Psoas muscle (tissue), 8 donors: Measurements from ENCODE around the gene WDR35. TPM values are rescaled to one million over a fixed set of nuclear protein-coding genes. Genes with fewer than 3 reads are reported as not detected.

Experiments used
- ATAC-seq, 4 donors: fragments of 200-7000 bp; cut with Tn5 transposase; one replicate each; pipeline ENCODE4 v1.9.1; 2020; ENCODE audit warnings: moderate library complexity in 3 of 4, mild to moderate bottlenecking in 2 of 4
- DNase-seq, 2 donors: peaks; one replicate each; pipeline ENCODE4 v3.0.0-alpha.2; 2020
- H3K27ac ChIP-seq: fragments of 200-600 bp; one replicate; pipeline ENCODE4 v1.8.0; 2022
- H3K27me3 ChIP-seq, 3 donors: fragments of 200-600 bp in 1 of 3; one replicate each; pipeline versions ENCODE4 v1.6.1 to v1.8.0; 2013 to 2022; ENCODE audit warnings: low read length in 2 of 3, mild to moderate bottlenecking in 2 of 3, moderate library complexity in 1 of 3; ENCODE audit not compliant: insufficient read depth in 3 of 3
- H3K36me3 ChIP-seq, 2 donors: fragments of 200-600 bp in 1 of 2; one replicate each; pipeline versions ENCODE4 v1.6.1 to v1.8.0; 2013 to 2022; ENCODE audit warnings: low read depth in 1 of 2, mild to moderate bottlenecking in 1 of 2, moderate library complexity in 1 of 2; ENCODE audit not compliant: insufficient read depth in 1 of 2
- H3K4me1 ChIP-seq: fragments of 200-600 bp; one replicate; pipeline ENCODE4 v1.8.0; 2022
- H3K4me3 ChIP-seq: fragments of 200-600 bp; one replicate; pipeline ENCODE4 v1.8.0; 2022; ENCODE audit warnings: mild to moderate bottlenecking
- H3K9me3 ChIP-seq: fragments of 200-600 bp; one replicate; pipeline ENCODE4 v1.8.0; 2022
- WGBS, 3 donors: extraction: QIAGEN DNeasy Blood & Tissue Kit; methylation state at CpG; one replicate each; pipeline versions ENCODE4 v1.1.6 to v1.1.7; 2013; 5-methylcytosine and 5-hydroxymethylcytosine counted together
- intact Hi-C, 2 donors: fragments of 100-400 bp; cut with DNase I; formaldehyde crosslinking; loops; one replicate each; pipeline versions ENCODE4 v1.11.0 to v1.14.2; 2022
- polyA plus RNA-seq, 3 donors: library from polyadenylated mRNA; stranded (reverse); fragments of 200-250 nt; gene quantifications; one replicate each; pipeline ENCODE4 v1.2.3, GENCODE V29; 2013
- total RNA-seq, 4 donors: library from RNA; stranded (reverse); fragmentation: NEBNext Ultra II Directional in 2 of 4; extraction: Animal tissue kit (Norgen Biotek cat#: 25700) in 2 of 4; gene quantifications; one replicate each; pipeline versions ENCODE4 v1.2.1 to v1.2.4, GENCODE V29; 2021 to 2023
- TF ChIP-seq, protein P1 (sequence below): fragments of 200-600 bp; IDR thresholded peaks from one replicate; pipeline ENCODE4 v1.8.0; 2022; ENCODE audit warnings: antibody characterized with exemption
- donor health status: healthy with polysubstance abuse.
- donor health status: DM: no; HTN: no; CAD: no; lungs with moderate emphysema.
- donor health status: Bipolar disorder and iron deficiency.
- donor health status: healthy.
- donor health status: DM: yes; HTN: yes; CAD: no.
- donor health status: DM: no; HTN: no; CAD: no.
- donor health status: DM: no; HTN: no; CAD: no.
- donor health status: DM: yes; HTN: yes; CAD: no.

Gene WDR35
- total and polyA plus RNA-seq, 7 donors = 1.7 to 6.1 (median 3.4) TPM

DNA sequence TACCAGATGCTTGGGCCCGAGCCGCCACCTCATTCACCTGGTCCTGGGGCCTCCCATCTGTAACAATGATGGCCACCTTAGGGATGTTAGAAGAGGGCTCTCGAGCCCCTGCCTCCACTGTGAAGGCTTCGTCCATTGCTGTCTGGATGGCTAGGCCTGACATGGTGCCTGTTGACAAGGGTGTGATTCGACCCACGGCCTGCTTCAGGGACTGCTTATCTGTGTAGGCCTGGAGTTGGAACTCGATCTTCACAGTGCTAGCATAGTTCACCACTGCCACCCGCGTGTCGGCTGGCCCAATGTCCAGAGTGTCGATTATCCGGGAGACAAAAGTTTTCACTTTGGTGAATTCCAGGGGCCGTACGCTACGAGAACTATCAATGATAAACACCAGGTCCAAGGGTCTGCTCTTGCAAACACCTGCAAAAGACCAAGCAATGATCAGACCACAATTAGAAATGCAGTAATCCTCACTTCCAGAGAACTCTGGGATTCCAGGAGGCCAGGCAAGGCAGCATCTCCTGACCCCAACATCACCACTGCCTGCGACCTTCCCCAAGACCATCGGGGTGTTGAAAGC is 16.1 kb upstream of the WDR35 start:
- Histone ChIP-seq H3K27me3 (peaks cover 0 to 10% (median 3%) of the 10 kb centered on the region in 3 donors), H3K4me3 (no peak overlapping the region), H3K9me3 (no peaks in the 10 kb centered on the region), H3K4me1 (no peaks in the 10 kb centered on the region), H3K36me3 (no peaks in the 10 kb centered on the region), H3K27ac (no peak overlapping the region)
- no peak for ATAC-seq
- no peak for DNase-seq
- intact Hi-C loops = no loop called here
- 88 to 96% (median 92%) methylated on average over 17 of the region's 17 CpGs for WGBS, 3 donors
- TF ChIP-seq, protein P1, sequence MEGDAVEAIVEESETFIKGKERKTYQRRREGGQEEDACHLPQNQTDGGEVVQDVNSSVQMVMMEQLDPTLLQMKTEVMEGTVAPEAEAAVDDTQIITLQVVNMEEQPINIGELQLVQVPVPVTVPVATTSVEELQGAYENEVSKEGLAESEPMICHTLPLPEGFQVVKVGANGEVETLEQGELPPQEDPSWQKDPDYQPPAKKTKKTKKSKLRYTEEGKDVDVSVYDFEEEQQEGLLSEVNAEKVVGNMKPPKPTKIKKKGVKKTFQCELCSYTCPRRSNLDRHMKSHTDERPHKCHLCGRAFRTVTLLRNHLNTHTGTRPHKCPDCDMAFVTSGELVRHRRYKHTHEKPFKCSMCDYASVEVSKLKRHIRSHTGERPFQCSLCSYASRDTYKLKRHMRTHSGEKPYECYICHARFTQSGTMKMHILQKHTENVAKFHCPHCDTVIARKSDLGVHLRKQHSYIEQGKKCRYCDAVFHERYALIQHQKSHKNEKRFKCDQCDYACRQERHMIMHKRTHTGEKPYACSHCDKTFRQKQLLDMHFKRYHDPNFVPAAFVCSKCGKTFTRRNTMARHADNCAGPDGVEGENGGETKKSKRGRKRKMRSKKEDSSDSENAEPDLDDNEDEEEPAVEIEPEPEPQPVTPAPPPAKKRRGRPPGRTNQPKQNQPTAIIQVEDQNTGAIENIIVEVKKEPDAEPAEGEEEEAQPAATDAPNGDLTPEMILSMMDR = no peak

DNA sequence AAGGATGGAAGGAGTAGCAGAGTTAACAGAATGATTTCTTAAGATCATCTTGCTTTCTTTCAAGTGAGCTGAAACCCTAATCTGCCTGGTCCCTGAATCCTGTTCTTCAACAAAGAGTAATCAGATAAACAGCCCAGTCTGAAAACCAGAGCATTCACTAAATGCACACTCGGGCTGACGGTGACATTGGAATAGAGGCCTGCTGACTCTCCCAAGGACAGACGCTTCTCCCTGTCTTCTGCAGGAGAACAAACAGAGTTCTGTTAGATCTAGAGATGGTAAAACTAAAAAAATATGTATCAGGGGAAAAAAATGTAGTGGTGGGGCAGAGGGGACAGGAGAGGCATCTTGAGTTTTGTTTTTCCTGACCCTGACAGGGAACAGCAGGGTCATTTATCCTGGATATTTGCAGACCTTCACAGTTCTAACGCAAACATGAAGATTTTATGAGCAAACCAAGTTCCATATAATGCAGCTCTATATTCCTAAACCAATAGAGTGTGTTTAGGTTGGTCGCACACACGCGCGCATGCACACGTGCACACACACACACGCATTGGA is 15.2 kb upstream of the WDR35 start:
- intact Hi-C loops = no loop called here
- no peaks in the 10 kb centered on the region for H3K9me3 ChIP-seq
- H3K4me3 ChIP-seq = no peak overlapping the region
- whole genome bisulfite sequencing, 3 donors = 86 to 95% (median 95%) methylated on average over 10 of the region's 10 CpGs
- no peak for DNase-seq
- no peaks in the 10 kb centered on the region for H3K36me3 ChIP-seq
- ATAC-seq = no peak
- H3K27ac ChIP-seq = no peak overlapping the region
- H3K27me3 ChIP-seq = peaks cover 0 to 10% (median 0%) of the 10 kb centered on the region in 3 donors
- TF ChIP-seq, protein P1 = no peak
- H3K4me1 ChIP-seq = no peaks in the 10 kb centered on the region

DNA sequence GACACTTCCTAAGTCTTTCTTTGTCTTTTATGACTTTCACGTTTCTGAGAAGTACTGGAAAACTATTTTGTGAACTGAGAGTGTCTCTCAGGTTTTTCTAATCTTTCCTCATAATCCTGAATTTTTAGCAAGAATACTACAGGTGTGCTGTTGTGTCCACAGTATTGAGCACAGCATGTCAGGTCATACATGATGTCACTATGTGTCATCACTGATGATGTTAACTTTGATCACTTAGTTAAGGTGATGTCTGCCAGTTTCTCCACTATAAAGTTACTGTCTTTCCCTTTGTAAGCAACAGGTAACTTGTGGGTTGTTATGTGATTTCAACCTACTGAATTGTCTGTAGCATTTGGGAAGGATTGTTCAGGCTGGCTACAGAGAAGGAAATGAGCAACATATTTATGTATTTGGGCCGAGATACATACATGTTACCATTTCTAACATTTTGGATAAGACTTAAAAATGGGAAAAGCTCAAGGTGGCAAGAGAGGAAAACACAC is 11.5 kb upstream of the WDR35 start:
- H3K27me3 ChIP-seq = no peaks in the 10 kb centered on the region
- intact Hi-C loops = no loop called here
- DNase-seq = no peak
- H3K27ac ChIP-seq = no peak overlapping the region
- H3K9me3 ChIP-seq = no peaks in the 10 kb centered on the region
- WGBS, 3 donors = 57 to 77% (median 68%) methylated on average over 2 of the region's 2 CpGs
- TF ChIP-seq, protein P1 = no peak
- H3K4me1 ChIP-seq = no peaks in the 10 kb centered on the region
- no peak overlapping the region for H3K4me3 ChIP-seq
- ATAC-seq = no peak
- no peaks in the 10 kb centered on the region for H3K36me3 ChIP-seq

DNA sequence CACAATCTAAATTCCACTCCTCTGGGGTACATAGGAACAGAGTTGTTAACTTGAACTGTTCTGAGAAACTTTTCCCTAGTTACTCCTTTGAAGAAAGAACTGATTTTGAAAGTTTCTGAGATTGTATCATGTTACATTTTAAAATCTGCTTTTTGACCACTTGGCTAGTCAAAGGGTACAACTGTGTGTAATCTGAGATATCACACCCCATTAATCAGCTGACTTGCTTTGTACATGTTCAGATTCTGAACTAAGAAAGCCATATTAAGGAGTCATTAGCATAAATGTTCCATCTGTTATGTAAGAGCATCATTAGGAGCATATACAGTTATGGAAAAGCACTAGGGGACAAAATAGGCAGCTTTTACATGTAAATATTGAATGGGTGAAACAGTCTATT is 3.8 kb upstream of the WDR35 start:
- Histone ChIP-seq H3K36me3 (no peaks in the 10 kb centered on the region), H3K27ac (no peak overlapping the region), H3K9me3 (no peaks in the 10 kb centered on the region), H3K27me3 (no peaks in the 10 kb centered on the region), H3K4me3 (no peak overlapping the region), H3K4me1 (peaks cover 4% of the 10 kb centered on the region)
- no peak for DNase-seq
- no peak for ATAC-seq
- intact Hi-C loops = no loop called here
- TF ChIP-seq, protein P1 = no peak

DNA sequence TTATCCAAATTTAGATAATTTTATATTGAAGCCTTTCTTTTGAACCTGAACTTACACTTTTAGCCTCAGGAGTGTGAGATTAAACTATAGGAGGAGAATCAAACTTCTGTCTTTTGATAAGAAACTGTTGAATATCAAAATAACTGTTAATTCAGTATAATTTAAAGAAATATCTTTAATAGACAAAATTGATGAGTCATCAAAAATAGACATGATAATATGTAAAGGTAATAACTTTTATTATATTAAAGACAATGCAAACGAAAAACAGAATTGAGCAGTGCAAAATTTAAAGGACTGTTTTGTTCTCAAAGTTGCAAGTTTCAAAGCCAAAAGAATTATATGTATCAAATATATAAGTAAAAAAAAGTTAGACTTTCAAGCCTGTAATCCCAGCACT is 2.0 kb upstream of the WDR35 start:
- TF ChIP-seq, protein P1 = no peak
- Histone ChIP-seq H3K27me3 (no peaks in the 10 kb centered on the region), H3K36me3 (no peaks in the 10 kb centered on the region), H3K4me1 (peaks cover 11% of the 10 kb centered on the region), H3K27ac (no peak overlapping the region), H3K9me3 (no peaks in the 10 kb centered on the region), H3K4me3 (no peak overlapping the region)
- ATAC-seq (no peak), DNase-seq (no peak)
- WGBS, 3 donors = 92 to 100% (median 94%) methylated on average over 1 of the region's 1 CpG
- intact Hi-C loops = no loop called here
